Tibial artery (tissue), 4 donors: Measurements from ENCODE around the gene TOM1L2.
A peak's percentile ranks its signal among the peaks of the same experiment; 100 is the strongest.
"Not testable (repeated sequence)": the region's sequence is repeated elsewhere in the genome, so short reads cannot be mapped to it uniquely, and the experiment has no call there.

Experiments used
- DNase-seq, 2 donors: peaks; one replicate each; pipeline ENCODE4 v3.0.0-alpha.2; 2019
- H3K27ac ChIP-seq, 2 donors: fragments of 200-600 bp; sonication (generic) in 1 of 2; 1 replicate in 1 of 2; 2 replicates in 1 of 2; pipeline ENCODE4 v1.5.1; 2018 to 2019; ENCODE audit warnings: mild to moderate bottlenecking in 1 of 2
- H3K27me3 ChIP-seq, 2 donors: fragments of 200-600 bp; sonication (generic) in 1 of 2; one replicate each; pipeline versions ENCODE4 v1.5.1 to v1.6.0; 2016 to 2019
- H3K36me3 ChIP-seq, 3 donors: fragments of 200-600 bp; sonication (generic) in 2 of 3; one replicate each; pipeline ENCODE4 v1.5.1; 2016 to 2019; ENCODE audit warnings: mild to moderate bottlenecking in 2 of 3
- H3K4me1 ChIP-seq, 4 donors: fragments of 200-600 bp; sonication (generic) in 2 of 4; 1 replicate in 3 of 4; 2 replicates in 1 of 4; pipeline ENCODE4 v1.5.1; 2016 to 2019
- H3K4me3 ChIP-seq, 2 donors: fragments of 200-600 bp; sonication (generic) in 1 of 2; 1 replicate in 1 of 2; 2 replicates in 1 of 2; pipeline ENCODE4 v1.5.1; 2018 to 2019; ENCODE audit warnings: mild to moderate bottlenecking in 2 of 2
- H3K9me3 ChIP-seq, 3 donors: fragments of 200-600 bp; sonication (generic) in 1 of 3; one replicate each; pipeline ENCODE4 v1.5.1; 2016 to 2019
- intact Hi-C: fragments of 100-400 bp; cut with DNase I; formaldehyde crosslinking; loops from one replicate; pipeline ENCODE4 v1.15.0; 2023; ENCODE audit warnings: low total_unique reads
- TF ChIP-seq, protein P1 (sequence below), 2 experiments: fragments of 200-600 bp in 1 of 2; fragments of 450-650 bp in 1 of 2; IDR thresholded peaks; one replicate each; pipeline ENCODE4 v1.5.1; 2017 to 2019; ENCODE audit warnings: antibody characterized with exemption in 2 of 2, mild to moderate bottlenecking in 1 of 2, moderate library complexity in 1 of 2

Gene TOM1L2

DNA sequence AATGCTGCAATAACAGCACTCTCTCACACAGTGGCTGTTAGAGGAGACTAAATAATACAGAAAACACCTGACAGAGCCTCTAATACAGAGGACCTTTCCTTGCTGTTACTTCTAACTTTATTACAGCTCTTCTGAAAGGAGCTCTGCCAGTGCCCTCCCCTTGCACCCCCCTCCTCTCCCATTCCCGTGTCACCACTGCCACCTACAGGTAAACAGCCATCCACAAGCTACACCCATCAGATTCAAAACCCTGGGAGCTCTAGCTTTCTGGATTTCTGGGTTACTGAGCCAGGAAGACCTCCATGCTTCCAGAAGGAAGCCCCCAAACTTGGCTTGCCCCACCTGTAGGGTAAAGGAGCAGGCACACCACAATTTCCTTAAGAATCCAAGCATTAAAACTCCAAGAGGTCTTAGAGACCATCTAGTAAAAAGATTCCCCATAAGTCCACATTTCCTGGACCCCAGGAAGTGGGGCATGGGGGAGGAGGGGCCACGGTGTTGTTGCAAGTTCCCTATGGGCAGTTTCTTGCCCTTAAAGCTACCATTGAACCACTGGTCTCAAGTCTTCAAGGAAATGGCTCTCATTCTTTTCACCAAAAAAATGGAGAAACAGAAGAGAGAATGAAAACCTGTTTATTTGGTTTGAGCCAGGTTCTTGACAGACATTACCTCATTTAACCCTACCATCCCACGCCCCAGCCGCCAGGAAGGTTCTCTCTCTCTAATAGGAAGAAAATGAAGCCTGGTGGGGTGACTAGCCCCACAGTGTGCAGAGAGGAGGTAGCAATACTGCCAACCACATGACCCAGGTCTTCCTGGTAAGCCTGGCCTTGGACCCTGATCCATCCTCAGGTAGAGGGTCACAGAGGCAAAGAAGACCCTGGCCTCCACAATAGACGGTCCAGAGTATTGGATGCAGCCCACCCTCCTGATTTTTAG is 52.8 kb downstream of the TOM1L2 start:
- Histone ChIP-seq H3K4me3 (no peak overlapping the region), H3K9me3 (no peaks in the 10 kb centered on the region), H3K4me1 (peaks cover 0 to 41% (median 29%) of the 10 kb centered on the region in 4 donors), H3K27ac (no peak overlapping the region), H3K27me3 (no peaks in the 10 kb centered on the region), H3K36me3 (no peaks in the 10 kb centered on the region)
- DNase-seq = peak; percentile 69 to 82
- TF ChIP-seq, protein P1, sequence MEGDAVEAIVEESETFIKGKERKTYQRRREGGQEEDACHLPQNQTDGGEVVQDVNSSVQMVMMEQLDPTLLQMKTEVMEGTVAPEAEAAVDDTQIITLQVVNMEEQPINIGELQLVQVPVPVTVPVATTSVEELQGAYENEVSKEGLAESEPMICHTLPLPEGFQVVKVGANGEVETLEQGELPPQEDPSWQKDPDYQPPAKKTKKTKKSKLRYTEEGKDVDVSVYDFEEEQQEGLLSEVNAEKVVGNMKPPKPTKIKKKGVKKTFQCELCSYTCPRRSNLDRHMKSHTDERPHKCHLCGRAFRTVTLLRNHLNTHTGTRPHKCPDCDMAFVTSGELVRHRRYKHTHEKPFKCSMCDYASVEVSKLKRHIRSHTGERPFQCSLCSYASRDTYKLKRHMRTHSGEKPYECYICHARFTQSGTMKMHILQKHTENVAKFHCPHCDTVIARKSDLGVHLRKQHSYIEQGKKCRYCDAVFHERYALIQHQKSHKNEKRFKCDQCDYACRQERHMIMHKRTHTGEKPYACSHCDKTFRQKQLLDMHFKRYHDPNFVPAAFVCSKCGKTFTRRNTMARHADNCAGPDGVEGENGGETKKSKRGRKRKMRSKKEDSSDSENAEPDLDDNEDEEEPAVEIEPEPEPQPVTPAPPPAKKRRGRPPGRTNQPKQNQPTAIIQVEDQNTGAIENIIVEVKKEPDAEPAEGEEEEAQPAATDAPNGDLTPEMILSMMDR (IDR thresholded peaks at IDR 0.05) = peak; percentile 74 to 76
- intact Hi-C loops = loop anchor here (2.0 to 5.0 kb wide), 3 partner anchors 57 to 239 kb away; partner anchors contain the start of gene RAI1

- H3K27ac ChIP-seq = no peak overlapping the region
- no peaks in the 10 kb centered on the region for H3K27me3 ChIP-seq
- H3K36me3 ChIP-seq = no peaks in the 10 kb centered on the region
- peaks cover 0 to 43% (median 31%) of the 10 kb centered on the region in 4 donors for H3K4me1 ChIP-seq
- H3K9me3 ChIP-seq = no peaks in the 10 kb centered on the region
- intact Hi-C loops = loop anchor here (5.0 kb wide), 2 partner anchors 55 to 105 kb away; no protein-coding TSS in a partner anchor
- TF ChIP-seq, protein P1 (IDR thresholded peaks at IDR 0.05) = no peak
- DNase-seq = no peak
- no peak overlapping the region for H3K4me3 ChIP-seq
These were observed 54.8 kb downstream of the TOM1L2 start for GRCh38 chr17:17917394-17917793.

DNA sequence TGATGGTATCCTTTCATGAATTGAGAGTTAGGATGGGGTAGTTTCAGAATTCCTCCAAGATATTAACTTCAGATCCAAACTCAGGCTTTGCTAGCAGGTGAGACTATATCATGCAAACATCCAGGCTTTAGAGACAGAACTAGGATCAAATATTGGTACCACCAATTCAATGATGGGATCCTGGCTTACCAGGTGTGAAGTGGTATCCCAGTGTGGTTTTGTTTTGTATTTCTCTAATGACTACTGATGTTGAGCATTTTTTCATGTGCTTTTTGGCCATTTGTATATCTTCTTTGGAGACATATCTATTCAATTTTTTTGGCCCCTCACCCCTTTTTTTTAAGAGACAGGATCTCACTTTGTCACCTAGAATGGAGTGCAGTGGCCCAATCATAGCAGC is 57.0 kb downstream of the TOM1L2 start:
- Histone ChIP-seq H3K27me3 (no peaks in the 10 kb centered on the region), H3K4me1 (peaks cover 0 to 31% (median 21%) of the 10 kb centered on the region in 4 donors), H3K4me3 (no peak overlapping the region), H3K9me3 (no peaks in the 10 kb centered on the region), H3K36me3 (no peaks in the 10 kb centered on the region), H3K27ac (no peak overlapping the region)
- TF ChIP-seq, protein P1 (IDR thresholded peaks at IDR 0.05) = no peak
- no peak for DNase-seq
- intact Hi-C loops = loop anchor here (5.0 kb wide), 2 partner anchors 53 to 103 kb away; no protein-coding TSS in a partner anchor

DNA sequence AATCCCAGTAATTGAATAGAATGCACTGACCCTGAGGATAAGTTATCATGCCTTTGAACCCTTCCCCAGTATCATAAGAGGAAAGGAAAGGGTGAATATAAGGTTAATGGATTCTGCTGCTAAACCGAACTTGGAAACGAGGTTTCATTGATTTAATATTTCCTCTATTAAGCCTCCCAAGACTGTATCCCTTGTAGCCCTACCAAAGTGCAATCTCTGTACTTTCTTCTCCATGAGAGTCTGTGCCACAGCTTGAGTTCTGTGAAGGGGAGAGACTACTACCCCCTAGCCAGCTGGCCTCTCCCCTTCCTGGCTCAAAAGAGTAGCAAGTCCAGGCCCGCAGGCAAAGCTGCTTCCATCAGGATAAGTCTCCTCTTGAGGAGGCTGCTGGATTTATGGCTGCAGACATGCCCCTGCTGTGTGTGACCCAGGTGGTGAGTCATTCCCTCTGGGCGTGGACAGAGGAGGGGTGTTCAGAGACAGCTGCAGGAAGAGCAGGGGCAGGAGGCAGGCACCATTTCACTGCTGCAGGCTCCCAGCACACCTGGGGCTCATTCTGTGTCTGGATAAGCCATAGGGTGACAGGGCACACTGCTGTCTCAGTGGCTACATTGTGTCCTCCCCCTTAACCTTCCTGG is 58.4 kb downstream of the TOM1L2 start:
- Histone ChIP-seq H3K36me3 (no peaks in the 10 kb centered on the region), H3K9me3 (no peaks in the 10 kb centered on the region), H3K4me1 (peaks cover 0 to 28% (median 21%) of the 10 kb centered on the region in 4 donors), H3K4me3 (no peak overlapping the region), H3K27me3 (no peaks in the 10 kb centered on the region), H3K27ac (no peak overlapping the region)
- TF ChIP-seq, protein P1 (IDR thresholded peaks at IDR 0.05) = no peak
- intact Hi-C loops = no loop called here
- peak; percentile 64 to 77 for DNase-seq

GRCh38 chr17:17912336-17912735 is 59.9 kb downstream of the TOM1L2 start:
- H3K9me3 ChIP-seq, H3K27me3 ChIP-seq, DNase-seq, intact Hi-C loops, H3K36me3 ChIP-seq, H3K4me3 ChIP-seq, H3K27ac ChIP-seq: not testable (repeated sequence)
- peaks cover 0 to 28% (median 21%) of the 10 kb centered on the region in 4 donors for H3K4me1 ChIP-seq
